H1 (cell line): ENCODE data around the gene SPEN. TPM values are rescaled to one million over a fixed set of nuclear protein-coding genes. Genes with fewer than 3 reads are reported as not detected.

ENCODE experiments used
- CTCF ChIA-PET: fragments of 300-600 bp; sonication (Branson Sonifier 250); formaldehyde crosslinking; loops from one replicate; lab custom pipeline; 2021; ENCODE audit not compliant: partially characterized antibody; lab: Charles Lee
- POLR2A ChIA-PET: fragments of 300-600 bp; sonication (Branson Sonifier 250); formaldehyde crosslinking; loops from one replicate; lab custom pipeline; 2021; ENCODE audit warnings: inconsistent platforms; ENCODE audit not compliant: partially characterized antibody; lab: Charles Lee
- DNase-seq, 2 experiments: peaks; one replicate each; pipeline versions ENCODE4 v3.0.0 to v3.0.0-alpha.2; 2010 to 2022; ENCODE audit warnings: low spot score in 2 of 2, low read depth in 1 of 2, mixed read lengths in 1 of 2
- FAIRE-seq: peaks from 2 replicates; lab custom pipeline; 2011; peaks lifted over from hg19 to GRCh38; lab: Jason Lieb, UNC
- H2AFZ ChIP-seq: 2 replicates; pipeline ENCODE4 v1.8.1; 2012; ENCODE audit warnings: low read length, inconsistent platforms
- H2AK5ac ChIP-seq: 2 replicates; pipeline ENCODE4 v1.6.1; 2013; ENCODE audit warnings: low read depth, low read length
- H2BK120ac ChIP-seq: replicated peaks from 2 replicates; pipeline ENCODE3; 2013; ENCODE audit warnings: low read depth, low read length, inconsistent platforms
- H2BK12ac ChIP-seq: 2 replicates; pipeline ENCODE4 v1.6.1; 2013; ENCODE audit warnings: low read depth, low read length
- H2BK15ac ChIP-seq: 2 replicates; pipeline ENCODE4 v1.6.1; 2013; ENCODE audit warnings: low read length
- H2BK20ac ChIP-seq: 2 replicates; pipeline ENCODE4 v1.6.1; 2013; ENCODE audit warnings: low read length
- H2BK5ac ChIP-seq: 2 replicates; pipeline ENCODE4 v1.6.1; 2013; ENCODE audit warnings: low read depth, low read length
- H3K14ac ChIP-seq: 2 replicates; pipeline ENCODE4 v1.6.1; 2013; ENCODE audit warnings: inconsistent platforms; ENCODE audit not compliant: insufficient read length
- H3K18ac ChIP-seq: 2 replicates; pipeline ENCODE4 v1.6.1; 2013; ENCODE audit warnings: low read length; ENCODE audit errors: extremely low read depth
- H3K23ac ChIP-seq: 2 replicates; pipeline ENCODE4 v1.6.1; 2013; ENCODE audit warnings: inconsistent platforms; ENCODE audit not compliant: insufficient read length
- H3K23me2 ChIP-seq: 2 replicates; pipeline ENCODE4 v1.6.1; 2013; ENCODE audit warnings: low read depth, low read length
- H3K27ac ChIP-seq: 2 replicates; pipeline ENCODE4 v1.6.1; 2011; ENCODE audit warnings: low read depth, low read length, inconsistent platforms
- H3K27me3 ChIP-seq, 4 experiments: replicated peaks in 1 of 4; 1 replicate in 1 of 4; 2 replicates in 3 of 4; pipeline versions ENCODE4 v1.6.1 to v1.8.1; 2011 to 2013; ENCODE audit warnings: low read length in 3 of 4, mild to moderate bottlenecking in 3 of 4, inconsistent platforms in 2 of 4, mixed read lengths in 2 of 4, moderate library complexity in 1 of 4; ENCODE audit not compliant: control insufficient read depth in 3 of 4, insufficient read depth in 3 of 4; ENCODE audit errors: extremely low read depth in 1 of 4
- H3K36me3 ChIP-seq, 4 experiments: 2 replicates each; pipeline versions ENCODE4 v1.6.1 to v1.8.1; 2011 to 2013; ENCODE audit warnings: mild to moderate bottlenecking in 4 of 4, low read length in 3 of 4, moderate library complexity in 2 of 4, control low read depth in 1 of 4, inconsistent platforms in 1 of 4; ENCODE audit not compliant: insufficient read depth in 4 of 4, control insufficient read depth in 2 of 4
- H3K4ac ChIP-seq: replicated peaks from 2 replicates; pipeline ENCODE3; 2013; ENCODE audit warnings: low read length, low read depth, mixed read lengths, inconsistent platforms; ENCODE audit not compliant: insufficient read length
- H3K4me1 ChIP-seq, 4 experiments: replicated peaks in 1 of 4; 1 replicate in 1 of 4; 2 replicates in 3 of 4; pipeline versions ENCODE4 v1.6.1 to v1.8.1; 2011 to 2013; ENCODE audit warnings: low read length in 3 of 4, inconsistent platforms in 2 of 4, mixed read lengths in 1 of 4; ENCODE audit not compliant: insufficient read depth in 4 of 4, control insufficient read depth in 3 of 4
- H3K4me2 ChIP-seq, 2 experiments: 2 replicates each; pipeline versions ENCODE4 v1.6.1 to v1.8.1; 2011 to 2013; ENCODE audit warnings: low read depth in 2 of 2, low read length in 2 of 2, control low read depth in 1 of 2, inconsistent platforms in 1 of 2, mild to moderate bottlenecking in 1 of 2; ENCODE audit not compliant: insufficient read depth in 1 of 2
- H3K4me3 ChIP-seq, 4 experiments: fragments of 200-600, 300-600 bp in 1 of 4; sonication (generic), shearing (Covaris generic), sonication (Bioruptor Twin) in 1 of 4; 2 replicates each; pipeline versions ENCODE4 v1.5.1 to v1.8.1; 2011 to 2016; ENCODE audit warnings: low read length in 4 of 4, low read depth in 3 of 4, control low read depth in 2 of 4, inconsistent platforms in 2 of 4, mild to moderate bottlenecking in 2 of 4, mixed read lengths in 1 of 4, moderate library complexity in 1 of 4; ENCODE audit not compliant: insufficient read depth in 2 of 4; ENCODE audit errors: extremely low read depth in 1 of 4
- H3K56ac ChIP-seq: replicated peaks from 2 replicates; pipeline ENCODE3; 2013; ENCODE audit warnings: low read depth, mild to moderate bottlenecking, mixed read lengths, low read length, inconsistent platforms; ENCODE audit not compliant: insufficient read length
- H3K79me1 ChIP-seq: 2 replicates; pipeline ENCODE4 v1.6.1; 2013; ENCODE audit warnings: low read depth, low read length, control low read depth
- H3K79me2 ChIP-seq, 2 experiments: 2 replicates each; pipeline versions ENCODE4 v1.6.1 to v1.8.1; 2012 to 2013; ENCODE audit warnings: low read length in 2 of 2, mild to moderate bottlenecking in 2 of 2, inconsistent platforms in 1 of 2; ENCODE audit not compliant: insufficient read depth in 2 of 2, control insufficient read depth in 1 of 2
- H3K9ac ChIP-seq, 4 experiments: replicated peaks in 1 of 4; 1 replicate in 1 of 4; 2 replicates in 3 of 4; pipeline versions ENCODE4 v1.6.1 to v1.8.1; 2011 to 2013; ENCODE audit warnings: low read depth in 3 of 4, low read length in 3 of 4, control low read depth in 2 of 4, mild to moderate bottlenecking in 2 of 4, moderate library complexity in 2 of 4, inconsistent platforms in 1 of 4; ENCODE audit errors: extremely low read depth in 1 of 4
- H3K9me3 ChIP-seq, 2 experiments: 2 replicates each; pipeline versions ENCODE4 v1.6.1 to v1.8.1; 2012 to 2013; ENCODE audit warnings: mild to moderate bottlenecking in 2 of 2, moderate library complexity in 2 of 2, control low read depth in 1 of 2, inconsistent platforms in 1 of 2, low read depth in 1 of 2, low read length in 1 of 2, mixed read lengths in 1 of 2; ENCODE audit not compliant: insufficient read depth in 2 of 2
- H4K20me1 ChIP-seq, 2 experiments: replicated peaks in 1 of 2; 2 replicates each; pipeline versions ENCODE3 to v1.8.1; 2011 to 2013; ENCODE audit warnings: inconsistent platforms in 2 of 2, low read length in 2 of 2, mild to moderate bottlenecking in 1 of 2; ENCODE audit not compliant: insufficient read depth in 2 of 2, control insufficient read depth in 1 of 2
- H4K5ac ChIP-seq: 2 replicates; pipeline ENCODE4 v1.6.1; 2013; ENCODE audit warnings: low read length, low read depth, mixed read lengths, inconsistent platforms; ENCODE audit not compliant: insufficient read length
- H4K8ac ChIP-seq: 2 replicates; pipeline ENCODE4 v1.8.0; 2013; ENCODE audit warnings: mild to moderate bottlenecking, moderate library complexity, low read length, inconsistent platforms; ENCODE audit not compliant: insufficient read depth; ENCODE audit errors: extremely low read depth
- H4K91ac ChIP-seq: replicated peaks from 2 replicates; pipeline ENCODE3; 2013; ENCODE audit warnings: low read length, mixed read lengths, inconsistent platforms; ENCODE audit not compliant: insufficient read length
- CHD1 ChIP-seq: IDR thresholded peaks from 2 replicates; pipeline ENCODE4 v1.6.1; 2012; ENCODE audit warnings: low read depth, low read length, improper control_type of control experiment
- JUND ChIP-seq: IDR thresholded peaks from 2 replicates; pipeline ENCODE4 v1.6.1; 2011; ENCODE audit warnings: mild to moderate bottlenecking, improper control_type of control experiment, low read length
- KDM4A ChIP-seq: IDR thresholded peaks from one replicate; pipeline ENCODE4 v1.7.1; 2012; ENCODE audit warnings: low read depth, mild to moderate bottlenecking, moderate library complexity, low read length, inconsistent platforms; ENCODE audit not compliant: severe bottlenecking
- TAF1 ChIP-seq: IDR thresholded peaks from 2 replicates; pipeline ENCODE4 v1.6.1; 2011; ENCODE audit warnings: mild to moderate bottlenecking, low read depth, low read length
- WGBS, 2 experiments: shearing (Covaris generic) in 1 of 2; methylation state at CpG; one replicate each; pipeline versions ENCODE4 v1.1.6 to v1.1.7; 2013 to 2015; ENCODE audit warnings: low lambda C conversion rate in 2 of 2, mixed read lengths in 2 of 2, inconsistent platforms in 1 of 2, low coverage in 1 of 2, missing lambda C conversion rate in 1 of 2; ENCODE audit not compliant: insufficient replicate concordance in 2 of 2, insufficient coverage in 1 of 2, insufficient read length in 1 of 2; ENCODE audit errors: extremely low coverage in 1 of 2, missing lambda C conversion rate in 1 of 2; 5-methylcytosine and 5-hydroxymethylcytosine counted together
- polyA plus RNA-seq, 7 experiments: library from polyadenylated mRNA; depleted of rRNA in 3 of 7; stranded (reverse) in 5 of 7; unstranded in 2 of 7; fragments of >200 nt in 5 of 7; fragments of 200-250 nt in 2 of 7; gene quantifications; 1 replicate in 5 of 7; 2 replicates in 1 of 7; 4 replicates in 1 of 7; pipeline versions ENCODE4 v1.2.1 to v1.2.3, GENCODE V29; 2011 to 2013; ENCODE audit warnings: missing spikeins in 2 of 7, mixed read lengths in 2 of 7
- total RNA-seq: library from RNA; stranded (reverse); fragmentation: NEBNext Ultra II Directional; extraction: Animal tissue kit (Norgen Biotek cat#: 25700); gene quantifications from 2 replicates; pipeline ENCODE4 v1.2.1, GENCODE V29; 2021

Gene SPEN
- total and polyA plus RNA-seq, 2 of the 8 experiments (the other 6 are each of a cell fraction or from before 2014, with no cell fraction given) = 12.5 to 52.1 TPM

GRCh38 chr1:15966081-15966955 is 118.8 kb downstream of the SPEN start:
- ChIA-PET CTCF (interaction anchor here (1.3 kb wide), 1 partner anchor 8 kb away, joined by 3 read pairs; no protein-coding TSS in a partner anchor), POLR2A (interaction anchor here (0.7 kb wide), 1 partner anchor 18 kb away, joined by 5 read pairs; no protein-coding TSS in a partner anchor)
- H3K79me1 ChIP-seq = peaks cover 2% of the 10 kb centered on the region
- FAIRE-seq (no peak), DNase-seq (no peak)
- no peak overlapping the region for H2AFZ ChIP-seq
- no peak overlapping the region for H2BK12ac ChIP-seq
- no peak overlapping the region for H4K8ac ChIP-seq
- no peak overlapping the region for H4K5ac ChIP-seq
- peaks cover 0 to 3% (median 0%) of the 10 kb centered on the region in 4 experiments; a peak in 2 of 7 replicates for H3K4me1 ChIP-seq
- no peak overlapping the region for H3K4ac ChIP-seq
- H2AK5ac ChIP-seq = no peak overlapping the region
- peaks cover 0 to 3% of the 10 kb centered on the region in 2 experiments; a peak in 1 of 4 replicates for H3K79me2 ChIP-seq
- H3K18ac ChIP-seq = no peak overlapping the region
- 87% methylated on average over 18 of the region's 18 CpGs; no CpG with 5 or more reads in 1 of the 2 experiments for WGBS, 2 experiments
- no peak overlapping the region for H3K56ac ChIP-seq
- H3K36me3 ChIP-seq = peaks cover 0 to 14% (median 4%) of the 10 kb centered on the region in 4 experiments; a peak in 5 of 8 replicates
- H3K4me3 ChIP-seq = no peak overlapping the region
- no peak overlapping the region for H3K14ac ChIP-seq
- no peak overlapping the region for H4K91ac ChIP-seq
- no peak overlapping the region for H2BK15ac ChIP-seq
- no peak overlapping the region for H2BK5ac ChIP-seq
- H3K4me2 ChIP-seq = no peak overlapping the region
- H3K23ac ChIP-seq = no peak overlapping the region
- H3K27me3 ChIP-seq = no peaks in the 10 kb centered on the region
- H2BK20ac ChIP-seq = no peak overlapping the region
- no peak overlapping the region for H3K9ac ChIP-seq
- peaks cover 0 to 10% of the 10 kb centered on the region in 2 experiments for H4K20me1 ChIP-seq
- no peak overlapping the region for H2BK120ac ChIP-seq
- H3K27ac ChIP-seq = no peak overlapping the region
- no peaks in the 10 kb centered on the region; the same call in 1 of the 2 replicates for H3K23me2 ChIP-seq
- no peak for TF ChIP-seq JUND
- no peak for TF ChIP-seq CHD1
- TF ChIP-seq TAF1 = no peak
- TF ChIP-seq KDM4A = no peak
- peaks cover 12 to 13% of the 10 kb centered on the region in 2 experiments for H3K9me3 ChIP-seq
